ENCODE results near the gene UPP1.

GRCh38 chr7:48087349-48087748 lies 1.7 kb upstream of the UPP1 start:
- no peak for TF ChIP-seq REST (IDR thresholded peaks at IDR 0.05; ENCODE audit: insufficient read depth in 1 of 2, low read depth in 2 of 2, low read length in 2 of 2)
- no peak for TF ChIP-seq TAF1 (IDR thresholded peaks at IDR 0.05; ENCODE audit: borderline replicate concordance, insufficient read depth, low read length)
- no peak for TF ChIP-seq POLR2AphosphoS5 (IDR thresholded peaks at IDR 0.05; ENCODE audit: low read depth, low read length)
